HEK293 (cell line): ENCODE measurements around the gene ZNF432.

Experiments
- CTCF ChIA-PET: fragments of 350-600 bp; formaldehyde crosslinking; extraction: SDS; loops from one replicate; lab custom pipeline; 2021; ENCODE audit warnings: antibody characterized with exemption; lab: Yijun Ruan, JAX
- POLR2A ChIA-PET: fragments of 300-600 bp; formaldehyde crosslinking; extraction: SDS; loops from one replicate; lab custom pipeline; 2020; ENCODE audit warnings: antibody characterized with exemption, inconsistent platforms; lab: Yijun Ruan, JAX
- H3K27ac ChIP-seq: fragments of 200-500 bp; sonication (Bioruptor generic); 2 replicates; pipeline ENCODE4 v1.5.1; 2014; ENCODE audit warnings: low read depth, low read length, control low read depth, inconsistent platforms; ENCODE audit errors: extremely low read depth
- H3K36me3 ChIP-seq, 2 experiments: fragments of 200-500 bp in 1 of 2; sonication (Bioruptor generic) in 1 of 2; 1 replicate in 1 of 2; 2 replicates in 1 of 2; pipeline ENCODE4 v1.5.1; 2014 to 2017; ENCODE audit warnings: inconsistent platforms in 2 of 2, low read length in 2 of 2; ENCODE audit not compliant: control insufficient read depth in 2 of 2, insufficient read depth in 1 of 2
- H3K4me1 ChIP-seq: fragments of 200-500 bp; sonication (Bioruptor generic); 2 replicates; pipeline ENCODE4 v1.5.1; 2014; ENCODE audit warnings: mild to moderate bottlenecking, low read length, inconsistent platforms; ENCODE audit not compliant: control insufficient read depth, insufficient read depth
- H3K4me3 ChIP-seq: 2 replicates; pipeline ENCODE4 v1.5.1; 2011; ENCODE audit warnings: low read depth, mild to moderate bottlenecking, control low read depth, low read length, moderate library complexity
- H3K9me3 ChIP-seq: fragments of 200-500 bp; sonication (Bioruptor generic); 2 replicates; pipeline ENCODE4 v1.5.1; 2014; ENCODE audit warnings: low read depth, low read length, inconsistent platforms; ENCODE audit not compliant: control insufficient read depth, insufficient read depth
- FEZF1 ChIP-seq: fragments of 450-650 bp; formaldehyde crosslinking; IDR thresholded peaks from 2 replicates; pipeline ENCODE4 v1.5.1; 2016; ENCODE audit warnings: missing biosample characterization, missing genetic modification characterization
- HOXA7 ChIP-seq: sonication (generic); formaldehyde crosslinking; IDR thresholded peaks from 2 replicates; pipeline ENCODE4 v1.8.1; 2022; ENCODE audit warnings: missing genetic modification reagents, borderline replicate concordance
- HOXC10 ChIP-seq: sonication (generic); formaldehyde crosslinking; IDR thresholded peaks from 2 replicates; pipeline ENCODE4 v1.8.1; 2023; ENCODE audit warnings: mild to moderate bottlenecking, missing genetic modification reagents
- HOXD13 ChIP-seq: sonication (generic); formaldehyde crosslinking; IDR thresholded peaks from 2 replicates; pipeline ENCODE4 v1.8.0; 2022; ENCODE audit warnings: missing genetic modification reagents, borderline replicate concordance
- KLF10 ChIP-seq: fragments of 450-650 bp; IDR thresholded peaks from 2 replicates; pipeline ENCODE4 v1.5.1; 2018; ENCODE audit warnings: missing biosample characterization, mild to moderate bottlenecking, missing genetic modification characterization
- SALL2 ChIP-seq: fragments of 450-650 bp; formaldehyde crosslinking; IDR thresholded peaks from 2 replicates; pipeline ENCODE4 v1.5.0; 2017; ENCODE audit warnings: missing biosample characterization, mild to moderate bottlenecking, missing genetic modification characterization, borderline replicate concordance
- SP7 ChIP-seq: fragments of 450-650 bp; formaldehyde crosslinking; IDR thresholded peaks from 2 replicates; pipeline ENCODE4 v1.5.1; 2016; ENCODE audit warnings: missing biosample characterization, missing genetic modification characterization
- ZFP37 ChIP-seq: fragments of 450-650 bp; formaldehyde crosslinking; IDR thresholded peaks from 2 replicates; pipeline ENCODE4 v1.5.1; 2016; ENCODE audit warnings: missing biosample characterization, missing genetic modification characterization
- ZNF175 ChIP-seq: fragments of 450-650 bp; formaldehyde crosslinking; IDR thresholded peaks from 2 replicates; pipeline ENCODE4 v1.5.1; 2016; ENCODE audit warnings: missing biosample characterization, missing genetic modification characterization
- ZNF221 ChIP-seq: fragments of 450-650 bp; formaldehyde crosslinking; IDR thresholded peaks from 2 replicates; pipeline ENCODE4 v1.5.1; 2017; ENCODE audit warnings: missing biosample characterization, missing genetic modification characterization, borderline replicate concordance
- ZNF311 ChIP-seq: fragments of 450-650 bp; formaldehyde crosslinking; IDR thresholded peaks from 2 replicates; pipeline ENCODE4 v1.5.1; 2017; ENCODE audit warnings: missing biosample characterization, missing genetic modification characterization, borderline replicate concordance
- ZNF660 ChIP-seq: fragments of 450-650 bp; IDR thresholded peaks from 2 replicates; pipeline ENCODE4 v1.5.1; 2018; ENCODE audit warnings: missing biosample characterization, mild to moderate bottlenecking, missing genetic modification characterization
- ZNF664 ChIP-seq: fragments of 450-650 bp; formaldehyde crosslinking; IDR thresholded peaks from 2 replicates; pipeline ENCODE4 v1.5.1; 2016; ENCODE audit warnings: missing biosample characterization, missing genetic modification characterization
- ZNF677 ChIP-seq: fragments of 450-650 bp; IDR thresholded peaks from 2 replicates; pipeline ENCODE4 v1.5.0; 2018; ENCODE audit warnings: missing biosample characterization, mild to moderate bottlenecking, missing genetic modification characterization, moderate library complexity
- ZNF707 ChIP-seq: fragments of 450-650 bp; formaldehyde crosslinking; IDR thresholded peaks from 2 replicates; pipeline ENCODE4 v1.5.1; 2016; ENCODE audit warnings: missing biosample characterization, missing genetic modification characterization
- ZNF747 ChIP-seq: fragments of 450-650 bp; formaldehyde crosslinking; IDR thresholded peaks from 2 replicates; pipeline ENCODE4 v1.5.1; 2016; ENCODE audit warnings: missing biosample characterization, missing genetic modification characterization
- ZSCAN30 ChIP-seq: fragments of 450-650 bp; IDR thresholded peaks from 2 replicates; pipeline ENCODE4 v1.5.1; 2018; ENCODE audit warnings: missing biosample characterization, mild to moderate bottlenecking, missing genetic modification characterization, moderate library complexity
- TF ChIP-seq, protein P1 (sequence below): fragments of 450-650 bp; formaldehyde crosslinking; IDR thresholded peaks from 2 replicates; pipeline ENCODE4 v1.5.0; 2017; ENCODE audit warnings: missing biosample characterization, missing genetic modification characterization, borderline replicate concordance
- TF ChIP-seq, protein P2 (sequence below): fragments of 450-650 bp; formaldehyde crosslinking; IDR thresholded peaks from 2 replicates; pipeline ENCODE4; 2016; ENCODE audit warnings: missing biosample characterization, missing genetic modification characterization
- TF ChIP-seq, protein P3 (sequence below): fragments of 450-650 bp; IDR thresholded peaks from 2 replicates; pipeline ENCODE4 v1.5.1; 2018; ENCODE audit warnings: missing biosample characterization, missing genetic modification characterization

The ZNF432 gene

DNA sequence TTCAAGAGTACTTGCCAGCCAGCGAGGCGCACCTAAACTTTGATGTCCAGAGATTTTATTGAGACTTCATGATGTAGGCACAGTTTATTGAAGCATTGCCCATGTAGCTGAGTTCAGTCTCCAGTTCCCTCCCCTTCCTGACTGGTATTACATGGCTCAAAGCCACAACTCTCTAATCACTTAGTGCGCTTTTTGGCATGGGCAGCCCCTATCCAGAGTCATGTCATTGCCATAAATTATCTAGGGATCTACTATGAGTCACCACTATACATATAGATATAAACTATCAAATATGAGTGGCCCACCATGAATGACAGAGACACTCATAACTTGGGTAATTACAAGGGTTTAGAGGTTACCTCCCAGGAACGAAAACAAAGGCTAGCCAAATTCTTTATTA lies 28.1 kb downstream of the ZNF432 start:
- ChIA-PET CTCF (no interaction called here), POLR2A (no interaction called here)
- H3K4me3 ChIP-seq = no peak overlapping the region
- no peak overlapping the region for H3K27ac ChIP-seq
- no peaks in the 10 kb centered on the region for H3K4me1 ChIP-seq
- TF ChIP-seq, protein P1, sequence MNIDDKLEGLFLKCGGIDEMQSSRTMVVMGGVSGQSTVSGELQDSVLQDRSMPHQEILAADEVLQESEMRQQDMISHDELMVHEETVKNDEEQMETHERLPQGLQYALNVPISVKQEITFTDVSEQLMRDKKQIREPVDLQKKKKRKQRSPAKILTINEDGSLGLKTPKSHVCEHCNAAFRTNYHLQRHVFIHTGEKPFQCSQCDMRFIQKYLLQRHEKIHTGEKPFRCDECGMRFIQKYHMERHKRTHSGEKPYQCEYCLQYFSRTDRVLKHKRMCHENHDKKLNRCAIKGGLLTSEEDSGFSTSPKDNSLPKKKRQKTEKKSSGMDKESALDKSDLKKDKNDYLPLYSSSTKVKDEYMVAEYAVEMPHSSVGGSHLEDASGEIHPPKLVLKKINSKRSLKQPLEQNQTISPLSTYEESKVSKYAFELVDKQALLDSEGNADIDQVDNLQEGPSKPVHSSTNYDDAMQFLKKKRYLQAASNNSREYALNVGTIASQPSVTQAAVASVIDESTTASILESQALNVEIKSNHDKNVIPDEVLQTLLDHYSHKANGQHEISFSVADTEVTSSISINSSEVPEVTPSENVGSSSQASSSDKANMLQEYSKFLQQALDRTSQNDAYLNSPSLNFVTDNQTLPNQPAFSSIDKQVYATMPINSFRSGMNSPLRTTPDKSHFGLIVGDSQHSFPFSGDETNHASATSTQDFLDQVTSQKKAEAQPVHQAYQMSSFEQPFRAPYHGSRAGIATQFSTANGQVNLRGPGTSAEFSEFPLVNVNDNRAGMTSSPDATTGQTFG (tag by site-specific recombination) = no peak
- TF ChIP-seq ZNF660 (no peak), HOXD13 (CRISPR knock-in tag) (no peak), ZNF311 (tag by site-specific recombination) (no peak), FEZF1 (tag by site-specific recombination) (no peak), ZNF747 (no peak), ZNF221 (no peak), SP7 (tag by site-specific recombination) (no peak), ZNF175 (tag by site-specific recombination) (no peak), ZNF664 (no peak), ZNF677 (no peak), KLF10 (tag by site-specific recombination) (no peak)
- TF ChIP-seq, protein P2, sequence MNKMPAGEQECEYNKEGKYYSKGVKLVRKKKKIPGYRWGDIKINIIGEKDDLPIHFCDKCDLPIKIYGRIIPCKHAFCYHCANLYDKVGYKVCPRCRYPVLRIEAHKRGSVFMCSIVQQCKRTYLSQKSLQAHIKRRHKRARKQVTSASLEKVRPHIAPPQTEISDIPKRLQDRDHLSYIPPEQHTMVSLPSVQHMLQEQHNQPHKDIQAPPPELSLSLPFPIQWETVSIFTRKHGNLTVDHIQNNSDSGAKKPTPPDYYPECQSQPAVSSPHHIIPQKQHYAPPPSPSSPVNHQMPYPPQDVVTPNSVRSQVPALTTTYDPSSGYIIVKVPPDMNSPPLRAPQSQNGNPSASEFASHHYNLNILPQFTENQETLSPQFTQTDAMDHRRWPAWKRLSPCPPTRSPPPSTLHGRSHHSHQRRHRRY = no peak
- peaks cover 89 to 97% of the 10 kb centered on the region in 2 experiments for H3K36me3 ChIP-seq
- peaks cover 13% of the 10 kb centered on the region for H3K9me3 ChIP-seq

DNA sequence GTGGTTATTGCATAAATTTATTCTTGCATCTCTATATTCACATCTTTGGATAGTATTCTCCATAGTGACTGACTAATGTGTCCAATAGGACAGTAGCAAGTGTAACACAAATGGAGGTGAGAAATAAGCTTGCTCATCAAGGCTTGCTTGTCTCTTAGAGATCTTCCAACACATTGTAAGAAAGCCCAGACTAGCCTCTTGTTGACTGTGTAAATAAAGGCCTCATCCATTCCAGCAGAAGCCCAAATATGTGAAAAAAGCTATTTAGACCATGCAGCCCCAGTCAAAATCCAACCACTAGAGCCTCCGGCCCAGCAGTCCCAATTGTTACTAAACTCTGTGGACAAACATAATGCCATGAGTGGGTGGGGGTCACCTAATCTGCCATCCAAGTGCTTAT lies 38.0 kb downstream of the ZNF432 start:
- Histone ChIP-seq H3K4me1 (no peaks in the 10 kb centered on the region), H3K36me3 (peaks cover 5 to 22% of the 10 kb centered on the region in 2 experiments; a peak in 2 of 3 replicates), H3K27ac (no peak overlapping the region), H3K4me3 (no peak overlapping the region), H3K9me3 (peaks cover 6% of the 10 kb centered on the region)
- ChIA-PET CTCF (no interaction called here), POLR2A (no interaction called here)
- no peak for TF ChIP-seq HOXA7 (CRISPR knock-in tag)
- no peak for TF ChIP-seq ZFP37 (tag by site-specific recombination)
- no peak for TF ChIP-seq ZNF707 (tag by site-specific recombination)
- TF ChIP-seq, protein P3, sequence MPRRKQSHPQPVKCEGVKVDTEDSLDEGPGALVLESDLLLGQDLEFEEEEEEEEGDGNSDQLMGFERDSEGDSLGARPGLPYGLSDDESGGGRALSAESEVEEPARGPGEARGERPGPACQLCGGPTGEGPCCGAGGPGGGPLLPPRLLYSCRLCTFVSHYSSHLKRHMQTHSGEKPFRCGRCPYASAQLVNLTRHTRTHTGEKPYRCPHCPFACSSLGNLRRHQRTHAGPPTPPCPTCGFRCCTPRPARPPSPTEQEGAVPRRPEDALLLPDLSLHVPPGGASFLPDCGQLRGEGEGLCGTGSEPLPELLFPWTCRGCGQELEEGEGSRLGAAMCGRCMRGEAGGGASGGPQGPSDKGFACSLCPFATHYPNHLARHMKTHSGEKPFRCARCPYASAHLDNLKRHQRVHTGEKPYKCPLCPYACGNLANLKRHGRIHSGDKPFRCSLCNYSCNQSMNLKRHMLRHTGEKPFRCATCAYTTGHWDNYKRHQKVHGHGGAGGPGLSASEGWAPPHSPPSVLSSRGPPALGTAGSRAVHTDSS (tag by site-specific recombination) = no peak
- TF ChIP-seq SALL2 (tag by site-specific recombination) = no peak
- no peak for TF ChIP-seq HOXC10
- TF ChIP-seq ZSCAN30 (tag by site-specific recombination) = no peak
